ENCODE results near the gene PIAS2.

- TF ChIP-seq POLR2A (IDR thresholded peaks at IDR 0.05; ENCODE audit: low read depth, low read length): no peak
- no peak for TF ChIP-seq POLR2AphosphoS5 (IDR thresholded peaks at IDR 0.05; ENCODE audit: low read depth, low read length)
- TF ChIP-seq PAX5 (IDR thresholded peaks at IDR 0.05; ENCODE audit: insufficient read depth, low read length, severe bottlenecking): no peak
These were observed 106.8 kb downstream of the PIAS2 start for GRCh38 chr18:46810481-46811000.

Data from GM12891 (cell line).